ENCODE data around the gene RASA4B. TPM values are rescaled to one million over a fixed set of nuclear protein-coding genes. Genes with fewer than 3 reads are reported as not detected.

The RASA4B gene
- total RNA-seq, 2 donors from 2014 or later: 8.5 to 21.9 TPM

GRCh38 chr7:102444961-102445673 lies 72.5 kb downstream of the RASA4B start:
- H3K27me3 ChIP-seq (replicated peaks; ENCODE audit: insufficient read depth): no peaks in the 10 kb centered on the region
- H3K9me3 ChIP-seq: no peaks in the 10 kb centered on the region
- ATAC-seq (ENCODE audit: insufficient number of reproducible peaks, low FRiP score, low read depth): no peak
- no peak for DNase-seq (ENCODE audit: low spot score)
- H3K27ac ChIP-seq: no peak overlapping the region
- no peaks in the 10 kb centered on the region for H3K4me1 ChIP-seq (ENCODE audit: control insufficient read depth in 1 of 2, low read depth in 2 of 2)
- H3K36me3 ChIP-seq: peaks cover 12% of the 10 kb centered on the region
- TF ChIP-seq, protein P1, sequence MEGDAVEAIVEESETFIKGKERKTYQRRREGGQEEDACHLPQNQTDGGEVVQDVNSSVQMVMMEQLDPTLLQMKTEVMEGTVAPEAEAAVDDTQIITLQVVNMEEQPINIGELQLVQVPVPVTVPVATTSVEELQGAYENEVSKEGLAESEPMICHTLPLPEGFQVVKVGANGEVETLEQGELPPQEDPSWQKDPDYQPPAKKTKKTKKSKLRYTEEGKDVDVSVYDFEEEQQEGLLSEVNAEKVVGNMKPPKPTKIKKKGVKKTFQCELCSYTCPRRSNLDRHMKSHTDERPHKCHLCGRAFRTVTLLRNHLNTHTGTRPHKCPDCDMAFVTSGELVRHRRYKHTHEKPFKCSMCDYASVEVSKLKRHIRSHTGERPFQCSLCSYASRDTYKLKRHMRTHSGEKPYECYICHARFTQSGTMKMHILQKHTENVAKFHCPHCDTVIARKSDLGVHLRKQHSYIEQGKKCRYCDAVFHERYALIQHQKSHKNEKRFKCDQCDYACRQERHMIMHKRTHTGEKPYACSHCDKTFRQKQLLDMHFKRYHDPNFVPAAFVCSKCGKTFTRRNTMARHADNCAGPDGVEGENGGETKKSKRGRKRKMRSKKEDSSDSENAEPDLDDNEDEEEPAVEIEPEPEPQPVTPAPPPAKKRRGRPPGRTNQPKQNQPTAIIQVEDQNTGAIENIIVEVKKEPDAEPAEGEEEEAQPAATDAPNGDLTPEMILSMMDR (IDR thresholded peaks at IDR 0.05): no peak
- no peak overlapping the region for H3K4me3 ChIP-seq

- H3K27ac ChIP-seq: no peak overlapping the region
- no peaks in the 10 kb centered on the region for H3K9me3 ChIP-seq
- no peaks in the 10 kb centered on the region for H3K27me3 ChIP-seq (replicated peaks; ENCODE audit: insufficient read depth)
- ATAC-seq (ENCODE audit: insufficient number of reproducible peaks, low FRiP score, low read depth) (no peak), DNase-seq (ENCODE audit: low spot score) (no peak)
- no peak overlapping the region for H3K4me3 ChIP-seq
- H3K36me3 ChIP-seq: peaks cover 3% of the 10 kb centered on the region
- TF ChIP-seq, protein P1 (IDR thresholded peaks at IDR 0.05): no peak
- H3K4me1 ChIP-seq (ENCODE audit: control insufficient read depth in 1 of 2, low read depth in 2 of 2): no peaks in the 10 kb centered on the region
Measured at GRCh38 chr7:102439963-102440795, 77.4 kb downstream of the RASA4B start.

DNA sequence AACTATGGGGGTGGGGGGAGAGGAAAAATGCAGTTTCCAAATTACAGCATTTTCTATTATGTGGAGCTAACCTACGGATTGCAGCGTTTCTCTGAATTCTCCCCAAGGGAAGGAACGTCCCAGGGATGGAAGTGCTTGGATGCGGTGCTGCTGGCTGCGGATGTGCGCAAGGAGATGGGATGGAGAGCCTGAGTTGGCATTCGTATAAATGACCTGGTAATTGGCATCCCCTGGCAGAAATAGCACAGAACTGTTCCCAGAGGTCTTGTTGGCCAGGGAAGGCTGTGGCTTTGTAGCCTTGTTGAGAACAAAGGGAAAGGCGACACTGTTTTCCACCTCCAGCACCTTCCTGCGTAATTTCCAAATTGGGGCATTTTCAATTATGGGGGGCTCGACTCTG lies 81.5 kb downstream of the RASA4B start:
- TF ChIP-seq, protein P1 (IDR thresholded peaks at IDR 0.05): no peak
- no peaks in the 10 kb centered on the region for H3K9me3 ChIP-seq
- DNase-seq (ENCODE audit: low spot score): no peak
- ATAC-seq (ENCODE audit: insufficient number of reproducible peaks, low FRiP score, low read depth): no peak
- H3K36me3 ChIP-seq: peaks cover 3% of the 10 kb centered on the region
- no peak overlapping the region for H3K4me3 ChIP-seq
- peaks cover 0 to 18% of the 10 kb centered on the region in 2 donors for H3K4me1 ChIP-seq (ENCODE audit: control insufficient read depth in 1 of 2, low read depth in 2 of 2)
- no peaks in the 10 kb centered on the region for H3K27me3 ChIP-seq (replicated peaks; ENCODE audit: insufficient read depth)
- no peak overlapping the region for H3K27ac ChIP-seq

GRCh38 chr7:102434039-102434486 lies 83.5 kb downstream of the RASA4B start:
- peaks cover 3% of the 10 kb centered on the region for H3K36me3 ChIP-seq
- H3K4me1 ChIP-seq (ENCODE audit: control insufficient read depth in 1 of 2, low read depth in 2 of 2): peaks cover 0 to 18% of the 10 kb centered on the region in 2 donors
- peak overlapping the region; percentile 92 for H3K4me3 ChIP-seq
- ATAC-seq (ENCODE audit: insufficient number of reproducible peaks, low FRiP score, low read depth) (no peak), DNase-seq (ENCODE audit: low spot score) (no peak)
- H3K27me3 ChIP-seq (replicated peaks; ENCODE audit: insufficient read depth): no peaks in the 10 kb centered on the region
- TF ChIP-seq, protein P1 (IDR thresholded peaks at IDR 0.05): no peak
- H3K27ac ChIP-seq: peak overlapping the region in 1 of 2 donors; percentile 47
- H3K9me3 ChIP-seq: no peaks in the 10 kb centered on the region
